ENCODE results near the gene UPP2. TPM values are rescaled to one million over a fixed set of nuclear protein-coding genes. Genes with fewer than 3 reads are reported as not detected.

Gene UPP2
- total RNA-seq, 1 donor from 2014 or later = not detected

GRCh38 chr2:158144914-158145625, 43.4 kb downstream of the UPP2 start:
- Mint-ChIP-seq H3K36me3 (ENCODE audit: low read depth) (no peaks in the 10 kb centered on the region), H3K27ac (ENCODE audit: unreplicated experiment) (no peak overlapping the region), H3K4me1 (no peaks in the 10 kb centered on the region), H3K4me3 (no peak overlapping the region), H3K9me3 (peaks cover 12% of the 10 kb centered on the region), H3K27me3 (ENCODE audit: low read depth) (no peaks in the 10 kb centered on the region)
- TF ChIP-seq, protein P1, sequence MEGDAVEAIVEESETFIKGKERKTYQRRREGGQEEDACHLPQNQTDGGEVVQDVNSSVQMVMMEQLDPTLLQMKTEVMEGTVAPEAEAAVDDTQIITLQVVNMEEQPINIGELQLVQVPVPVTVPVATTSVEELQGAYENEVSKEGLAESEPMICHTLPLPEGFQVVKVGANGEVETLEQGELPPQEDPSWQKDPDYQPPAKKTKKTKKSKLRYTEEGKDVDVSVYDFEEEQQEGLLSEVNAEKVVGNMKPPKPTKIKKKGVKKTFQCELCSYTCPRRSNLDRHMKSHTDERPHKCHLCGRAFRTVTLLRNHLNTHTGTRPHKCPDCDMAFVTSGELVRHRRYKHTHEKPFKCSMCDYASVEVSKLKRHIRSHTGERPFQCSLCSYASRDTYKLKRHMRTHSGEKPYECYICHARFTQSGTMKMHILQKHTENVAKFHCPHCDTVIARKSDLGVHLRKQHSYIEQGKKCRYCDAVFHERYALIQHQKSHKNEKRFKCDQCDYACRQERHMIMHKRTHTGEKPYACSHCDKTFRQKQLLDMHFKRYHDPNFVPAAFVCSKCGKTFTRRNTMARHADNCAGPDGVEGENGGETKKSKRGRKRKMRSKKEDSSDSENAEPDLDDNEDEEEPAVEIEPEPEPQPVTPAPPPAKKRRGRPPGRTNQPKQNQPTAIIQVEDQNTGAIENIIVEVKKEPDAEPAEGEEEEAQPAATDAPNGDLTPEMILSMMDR (conservative IDR thresholded peaks at IDR 0.05) = no peak
- DNase-seq (ENCODE audit: low read depth, low spot score) = no peak

DNA sequence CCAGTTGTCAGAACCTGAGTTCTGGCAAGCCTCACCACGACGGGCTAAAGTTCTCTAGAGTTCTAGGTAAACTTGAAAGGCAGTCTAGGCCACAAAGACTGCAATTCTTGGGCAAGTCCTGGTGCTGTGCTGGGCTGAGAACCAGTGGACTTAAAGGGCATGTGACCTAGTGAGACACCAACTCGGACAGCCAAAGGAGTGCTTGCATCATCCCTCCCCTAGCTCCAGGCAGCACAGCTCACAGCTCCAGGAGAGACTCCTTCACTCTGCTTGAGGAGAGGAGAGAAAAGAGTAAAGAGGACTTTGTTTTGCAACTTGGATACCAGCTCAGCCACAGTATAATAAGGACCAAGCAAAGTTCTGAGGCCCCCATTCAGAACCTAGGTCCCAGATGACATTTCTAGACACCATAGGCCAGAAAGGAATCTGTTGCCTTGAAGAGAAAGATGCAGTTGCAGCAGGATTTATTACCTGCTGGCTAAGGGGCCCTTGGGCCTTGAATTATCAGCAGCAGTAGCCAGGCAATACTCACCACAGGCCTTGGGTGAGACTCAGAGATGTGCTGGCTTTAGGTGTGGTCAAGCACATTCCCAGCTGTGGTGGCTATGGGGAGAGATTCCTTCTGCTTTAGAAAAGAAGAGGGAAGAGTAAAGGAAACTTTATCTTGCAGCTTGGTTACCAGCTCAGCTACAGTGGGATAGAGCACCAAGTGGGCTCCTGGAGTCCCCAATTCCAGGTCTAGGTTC, 51.8 kb downstream of the UPP2 start:
- H3K9me3 Mint-ChIP-seq = peaks cover 8% of the 10 kb centered on the region

GRCh38 chr2:158154596-158154995, 52.9 kb downstream of the UPP2 start:
- TF ChIP-seq, protein P1 (conservative IDR thresholded peaks at IDR 0.05) = no peak

More for the DNA sequence above, 51.8 kb downstream of the UPP2 start:
- TF ChIP-seq, protein P1 (conservative IDR thresholded peaks at IDR 0.05) = no peak
- Mint-ChIP-seq H3K4me1 (no peaks in the 10 kb centered on the region), H3K27ac (ENCODE audit: unreplicated experiment) (no peak overlapping the region), H3K4me3 (no peak overlapping the region), H3K27me3 (ENCODE audit: low read depth) (no peaks in the 10 kb centered on the region), H3K36me3 (ENCODE audit: low read depth) (no peaks in the 10 kb centered on the region)
- no peak for DNase-seq (ENCODE audit: low read depth, low spot score)

GRCh38 chr2:158172719-158173118, 71.0 kb downstream of the UPP2 start:
- H3K4me3 Mint-ChIP-seq = no peak overlapping the region
- DNase-seq (ENCODE audit: low read depth, low spot score) = no peak
- H3K27ac Mint-ChIP-seq (ENCODE audit: unreplicated experiment) = no peak overlapping the region
- no peaks in the 10 kb centered on the region for H3K4me1 Mint-ChIP-seq
- TF ChIP-seq, protein P1 (conservative IDR thresholded peaks at IDR 0.05) = no peak
- H3K9me3 Mint-ChIP-seq = no peaks in the 10 kb centered on the region
- no peaks in the 10 kb centered on the region for H3K27me3 Mint-ChIP-seq (ENCODE audit: low read depth)
- H3K36me3 Mint-ChIP-seq (ENCODE audit: low read depth) = no peaks in the 10 kb centered on the region

More at GRCh38 chr2:158154596-158154995, 52.9 kb downstream of the UPP2 start:
- Mint-ChIP-seq H3K27ac (ENCODE audit: unreplicated experiment) (no peak overlapping the region), H3K4me1 (no peaks in the 10 kb centered on the region), H3K27me3 (ENCODE audit: low read depth) (no peaks in the 10 kb centered on the region), H3K4me3 (no peak overlapping the region), H3K9me3 (peaks cover 3% of the 10 kb centered on the region), H3K36me3 (ENCODE audit: low read depth) (no peaks in the 10 kb centered on the region)
- DNase-seq (ENCODE audit: low read depth, low spot score) = no peak

GRCh38 chr2:158174495-158174894, 72.8 kb downstream of the UPP2 start:
- no peaks in the 10 kb centered on the region for H3K27me3 Mint-ChIP-seq (ENCODE audit: low read depth)
- no peaks in the 10 kb centered on the region for H3K36me3 Mint-ChIP-seq (ENCODE audit: low read depth)
- no peaks in the 10 kb centered on the region for H3K4me1 Mint-ChIP-seq
- TF ChIP-seq, protein P1 (conservative IDR thresholded peaks at IDR 0.05) = no peak
- DNase-seq (ENCODE audit: low read depth, low spot score) = no peak
- no peak overlapping the region for H3K4me3 Mint-ChIP-seq
- no peak overlapping the region for H3K27ac Mint-ChIP-seq (ENCODE audit: unreplicated experiment)
- H3K9me3 Mint-ChIP-seq = no peaks in the 10 kb centered on the region

All from neural crest cell (in vitro differentiated cells).